ENCODE results near the gene FRMD4A. TPM values are rescaled to one million over a fixed set of nuclear protein-coding genes. Genes with fewer than 3 reads are reported as not detected.

Gene FRMD4A
- total and polyA plus RNA-seq, 11 donors: 12.2 to 58.1 (median 28.1) TPM

DNA sequence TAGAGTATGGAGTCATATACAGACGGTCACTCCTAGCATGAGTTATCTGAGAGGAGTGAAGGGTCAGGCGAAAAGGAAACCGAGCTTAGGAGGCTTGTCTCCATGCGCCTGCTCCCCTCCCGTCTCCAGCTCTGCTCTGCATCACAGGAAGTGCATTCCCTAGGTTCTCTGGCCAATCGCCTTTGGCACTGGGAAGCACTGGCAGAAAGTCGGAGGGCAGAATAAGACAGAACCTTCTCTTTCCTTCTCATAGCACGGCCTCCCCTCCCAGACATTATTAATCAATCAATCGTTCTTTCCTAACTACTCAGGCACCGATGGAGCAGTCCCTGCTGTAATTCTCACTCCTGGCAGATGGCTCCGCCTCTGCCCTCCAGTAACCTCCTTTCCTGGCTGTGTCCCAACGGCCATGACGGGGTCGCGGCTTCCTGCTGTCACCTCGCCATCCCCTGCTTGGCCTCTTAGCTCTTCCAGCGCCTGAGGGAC is 177.1 kb downstream of the FRMD4A start:
- no peak overlapping the region for H3K27ac ChIP-seq
- H3K4me1 ChIP-seq: no peaks in the 10 kb centered on the region
- peak overlapping the region in 10 of 12 donors; percentile 11 to 43 (median 26) for H3K4me3 ChIP-seq
- DNase-seq (peak; percentile 12 to 65 (median 35)), ATAC-seq (peak in 3 of 4 donors; percentile 36 to 55 (median 47))
- TF ChIP-seq, protein P1, sequence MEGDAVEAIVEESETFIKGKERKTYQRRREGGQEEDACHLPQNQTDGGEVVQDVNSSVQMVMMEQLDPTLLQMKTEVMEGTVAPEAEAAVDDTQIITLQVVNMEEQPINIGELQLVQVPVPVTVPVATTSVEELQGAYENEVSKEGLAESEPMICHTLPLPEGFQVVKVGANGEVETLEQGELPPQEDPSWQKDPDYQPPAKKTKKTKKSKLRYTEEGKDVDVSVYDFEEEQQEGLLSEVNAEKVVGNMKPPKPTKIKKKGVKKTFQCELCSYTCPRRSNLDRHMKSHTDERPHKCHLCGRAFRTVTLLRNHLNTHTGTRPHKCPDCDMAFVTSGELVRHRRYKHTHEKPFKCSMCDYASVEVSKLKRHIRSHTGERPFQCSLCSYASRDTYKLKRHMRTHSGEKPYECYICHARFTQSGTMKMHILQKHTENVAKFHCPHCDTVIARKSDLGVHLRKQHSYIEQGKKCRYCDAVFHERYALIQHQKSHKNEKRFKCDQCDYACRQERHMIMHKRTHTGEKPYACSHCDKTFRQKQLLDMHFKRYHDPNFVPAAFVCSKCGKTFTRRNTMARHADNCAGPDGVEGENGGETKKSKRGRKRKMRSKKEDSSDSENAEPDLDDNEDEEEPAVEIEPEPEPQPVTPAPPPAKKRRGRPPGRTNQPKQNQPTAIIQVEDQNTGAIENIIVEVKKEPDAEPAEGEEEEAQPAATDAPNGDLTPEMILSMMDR (IDR thresholded peaks at IDR 0.05): no peak
- TF ChIP-seq POLR2A (IDR thresholded peaks at IDR 0.05): no peak
- H3K27me3 ChIP-seq: peaks cover 0 to 9% (median 0%) of the 10 kb centered on the region in 9 donors
- 46 to 61% (median 53%) methylated on average over 17 of the region's 17 CpGs for WGBS, 4 donors
- intact Hi-C loops (cut with DNase I): no loop called here
- no peaks in the 10 kb centered on the region for H3K36me3 ChIP-seq
- peaks cover 0 to 22% (median 0%) of the 10 kb centered on the region in 12 donors for H3K9me3 ChIP-seq

DNA sequence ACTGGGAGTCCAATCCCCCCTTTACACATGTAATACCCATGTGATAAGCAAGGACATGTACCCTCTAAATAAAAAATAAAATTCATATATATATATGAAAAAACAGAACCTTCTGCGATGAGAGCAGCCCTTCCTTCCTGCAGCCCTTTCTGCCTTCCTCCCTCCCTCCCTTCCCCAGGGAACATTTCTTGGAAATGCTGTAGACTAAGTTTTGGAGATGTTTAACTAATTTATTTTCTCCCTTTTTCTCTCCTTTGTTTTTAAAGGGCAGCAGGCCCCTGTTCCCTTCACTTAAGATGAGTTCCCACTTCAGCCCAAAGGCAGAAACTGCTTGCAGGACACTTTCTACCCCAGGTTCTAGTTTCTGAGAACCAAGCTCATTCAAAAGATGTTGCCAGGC is 179.2 kb downstream of the FRMD4A start:
- no peak overlapping the region for H3K4me3 ChIP-seq
- no peaks in the 10 kb centered on the region for H3K4me1 ChIP-seq
- H3K9me3 ChIP-seq: peaks cover 0 to 19% (median 0%) of the 10 kb centered on the region in 12 donors
- H3K27ac ChIP-seq: no peak overlapping the region
- WGBS, 4 donors: 33 to 68% (median 46%) methylated on average over 1 of the region's 1 CpG
- peaks cover 0 to 5% (median 0%) of the 10 kb centered on the region in 9 donors for H3K27me3 ChIP-seq
- no peak for ATAC-seq
- no peak for TF ChIP-seq POLR2A (IDR thresholded peaks at IDR 0.05)
- TF ChIP-seq, protein P1 (IDR thresholded peaks at IDR 0.05): no peak
- intact Hi-C loops (cut with DNase I): no loop called here
- no peak for DNase-seq
- no peaks in the 10 kb centered on the region for H3K36me3 ChIP-seq

DNA sequence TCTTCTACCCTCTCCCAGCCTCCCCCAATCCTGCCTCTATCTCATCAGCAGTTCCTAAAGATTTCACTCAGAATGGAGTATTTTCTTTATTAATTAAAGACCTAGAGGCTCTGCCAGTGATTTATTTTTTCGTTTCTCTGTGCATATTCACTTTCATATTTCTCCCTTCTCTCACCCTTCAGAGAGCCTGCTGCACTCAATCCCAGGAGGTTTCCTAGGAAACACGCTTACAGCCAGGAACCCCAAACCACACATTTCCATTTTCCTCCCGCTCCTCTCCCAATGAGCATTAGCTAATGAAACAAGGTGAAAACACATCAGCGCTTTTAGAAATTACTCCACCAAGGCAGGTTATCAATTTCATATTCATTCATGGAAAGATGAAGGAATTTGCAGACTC is 180.2 kb downstream of the FRMD4A start:
- peaks cover 0 to 5% (median 0%) of the 10 kb centered on the region in 9 donors for H3K27me3 ChIP-seq
- no peak overlapping the region for H3K27ac ChIP-seq
- ATAC-seq: no peak
- H3K4me3 ChIP-seq: no peak overlapping the region
- DNase-seq: no peak
- H3K36me3 ChIP-seq: no peaks in the 10 kb centered on the region
- H3K9me3 ChIP-seq: peaks cover 0 to 9% (median 0%) of the 10 kb centered on the region in 12 donors
- no peaks in the 10 kb centered on the region for H3K4me1 ChIP-seq
- intact Hi-C loops (cut with DNase I): no loop called here
- TF ChIP-seq POLR2A (IDR thresholded peaks at IDR 0.05): no peak
- TF ChIP-seq, protein P1 (IDR thresholded peaks at IDR 0.05): no peak
- 69 to 80% (median 76%) methylated on average over 4 of the region's 4 CpGs for WGBS, 4 donors

DNA sequence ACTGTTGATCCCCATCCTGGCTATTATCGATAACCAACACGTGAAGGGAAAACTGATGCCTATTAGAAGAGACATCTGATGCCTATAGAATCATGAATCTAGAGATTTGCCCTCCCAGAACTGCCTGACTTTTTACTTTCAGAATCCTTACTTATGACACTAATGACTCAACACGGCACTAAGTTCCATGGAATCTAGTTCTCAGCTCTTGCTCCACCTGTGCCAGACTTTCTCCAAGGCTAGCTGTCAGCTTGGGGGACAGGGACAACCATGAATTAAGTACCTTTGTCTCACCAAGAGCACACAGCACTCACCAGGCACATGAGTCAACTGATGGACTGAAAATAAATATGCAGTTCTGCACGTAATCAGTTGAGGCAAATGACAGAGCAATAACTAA is 184.2 kb downstream of the FRMD4A start:
- Histone ChIP-seq H3K36me3 (no peaks in the 10 kb centered on the region), H3K27ac (no peak overlapping the region), H3K4me1 (no peaks in the 10 kb centered on the region), H3K4me3 (no peak overlapping the region), H3K9me3 (no peaks in the 10 kb centered on the region), H3K27me3 (peaks cover 0 to 11% (median 4%) of the 10 kb centered on the region in 9 donors)
- TF ChIP-seq POLR2A (IDR thresholded peaks at IDR 0.05): no peak
- TF ChIP-seq, protein P1 (IDR thresholded peaks at IDR 0.05): no peak
- intact Hi-C loops (cut with DNase I): no loop called here
- DNase-seq (no peak), ATAC-seq (no peak)
- 78 to 84% (median 82%) methylated on average over 4 of the region's 4 CpGs for WGBS, 4 donors

Data from heart left ventricle (tissue), 16 donors.